ENCODE measurements around the gene SNX8.

DNA sequence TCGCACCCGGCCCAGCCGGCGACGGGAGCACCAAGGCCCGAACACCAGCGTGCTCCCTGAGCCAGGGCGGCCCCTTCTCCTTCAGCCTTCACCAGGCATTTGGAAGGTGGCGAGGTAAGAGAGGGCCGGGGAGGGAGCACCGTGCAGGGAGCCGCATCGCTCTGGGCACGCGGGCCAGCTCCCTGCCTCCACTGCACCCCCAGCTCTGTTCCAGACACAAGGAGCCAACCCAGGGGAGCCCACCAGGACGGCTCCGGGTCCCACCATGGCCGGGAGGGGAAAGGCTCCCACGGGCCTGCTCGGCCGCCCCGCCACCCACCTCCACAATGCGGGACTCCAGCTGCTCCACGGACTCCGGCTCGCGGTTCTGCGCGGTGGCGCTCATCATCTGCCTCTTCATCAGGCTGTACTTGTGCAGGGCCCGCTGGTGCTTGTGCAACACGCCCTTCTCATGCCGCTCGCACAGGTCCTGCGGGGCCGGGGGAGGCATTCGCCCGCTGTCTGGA is 57.1 kb downstream of the SNX8 start:
- TF ChIP-seq, protein P1, sequence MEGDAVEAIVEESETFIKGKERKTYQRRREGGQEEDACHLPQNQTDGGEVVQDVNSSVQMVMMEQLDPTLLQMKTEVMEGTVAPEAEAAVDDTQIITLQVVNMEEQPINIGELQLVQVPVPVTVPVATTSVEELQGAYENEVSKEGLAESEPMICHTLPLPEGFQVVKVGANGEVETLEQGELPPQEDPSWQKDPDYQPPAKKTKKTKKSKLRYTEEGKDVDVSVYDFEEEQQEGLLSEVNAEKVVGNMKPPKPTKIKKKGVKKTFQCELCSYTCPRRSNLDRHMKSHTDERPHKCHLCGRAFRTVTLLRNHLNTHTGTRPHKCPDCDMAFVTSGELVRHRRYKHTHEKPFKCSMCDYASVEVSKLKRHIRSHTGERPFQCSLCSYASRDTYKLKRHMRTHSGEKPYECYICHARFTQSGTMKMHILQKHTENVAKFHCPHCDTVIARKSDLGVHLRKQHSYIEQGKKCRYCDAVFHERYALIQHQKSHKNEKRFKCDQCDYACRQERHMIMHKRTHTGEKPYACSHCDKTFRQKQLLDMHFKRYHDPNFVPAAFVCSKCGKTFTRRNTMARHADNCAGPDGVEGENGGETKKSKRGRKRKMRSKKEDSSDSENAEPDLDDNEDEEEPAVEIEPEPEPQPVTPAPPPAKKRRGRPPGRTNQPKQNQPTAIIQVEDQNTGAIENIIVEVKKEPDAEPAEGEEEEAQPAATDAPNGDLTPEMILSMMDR (IDR thresholded peaks at IDR 0.05; ENCODE audit: low read depth, low read length, poor library complexity, severe bottlenecking): no peak
- TF ChIP-seq EZH2phosphoT487 (IDR thresholded peaks at IDR 0.05; ENCODE audit: borderline replicate concordance, low read length): no peak
